Fibroblast of skin of right quadriceps (primary cell): Measurements from ENCODE around the gene DACT1.

Source experiments
- DNase-seq: peaks from one replicate; pipeline ENCODE4 v3.0.0-alpha.2; 2013

DACT1 gene

GRCh38 chr14:58669556-58670200, 31.9 kb downstream of the DACT1 start:
- no peak for DNase-seq

- DNase-seq, result no peak
These were observed 33.3 kb downstream of the DACT1 start for GRCh38 chr14:58671024-58671423.

- DNase-seq, result no peak
These were observed 33.7 kb downstream of the DACT1 start for GRCh38 chr14:58671436-58671835.

GRCh38 chr14:58673722-58674121, 36.0 kb downstream of the DACT1 start:
- no peak for DNase-seq

GRCh38 chr14:58677001-58677400, 39.2 kb downstream of the DACT1 start:
- DNase-seq, result no peak

- DNase-seq, result no peak
These were observed 39.8 kb downstream of the DACT1 start for GRCh38 chr14:58677517-58677916.

GRCh38 chr14:58677996-58678395, 40.2 kb downstream of the DACT1 start:
- DNase-seq, result no peak

GRCh38 chr14:58680698-58681097, 42.9 kb downstream of the DACT1 start:
- no peak for DNase-seq

- DNase-seq, result no peak
These were observed 49.6 kb downstream of the DACT1 start for GRCh38 chr14:58687232-58687795.

- DNase-seq, result no peak
These were observed 53.2 kb downstream of the DACT1 start for GRCh38 chr14:58690801-58691516.

GRCh38 chr14:58693048-58693447, 55.3 kb downstream of the DACT1 start:
- DNase-seq, result no peak

GRCh38 chr14:58695514-58695913, 57.8 kb downstream of the DACT1 start:
- no peak for DNase-seq

GRCh38 chr14:58697266-58697929, 59.6 kb downstream of the DACT1 start:
- no peak for DNase-seq
